ENCODE measurements around the gene REV1. TPM values are rescaled to one million over a fixed set of nuclear protein-coding genes. Genes with fewer than 3 reads are reported as not detected.

The REV1 gene
- total RNA-seq, 1 donor from 2014 or later, result 51.9 TPM

- Histone ChIP-seq H3F3A (ENCODE audit: low read depth) (peaks cover 15% of the 10 kb centered on the region), H4K20me1 (ENCODE audit: low read depth) (peaks cover 16% of the 10 kb centered on the region), H3K36me3 (peaks cover 23% of the 10 kb centered on the region), H3K27me3 (no peaks in the 10 kb centered on the region), H3K4me1 (no peaks in the 10 kb centered on the region), H3K27ac (no peak overlapping the region), H3K4me2 (no peak overlapping the region), H3K9me3 (ENCODE audit: low read depth) (no peaks in the 10 kb centered on the region), H3K79me2 (ENCODE audit: low read depth) (no peaks in the 10 kb centered on the region), H3K9ac (no peak overlapping the region), H2AFZ (replicated peaks) (no peak overlapping the region), H3K4me3 (no peak overlapping the region)
- TF ChIP-seq EZH2phosphoT487 (IDR thresholded peaks at IDR 0.05), result no peak
- no peak for TF ChIP-seq CTCF (IDR thresholded peaks at IDR 0.05)
- no peak for TF ChIP-seq EZH2 (IDR thresholded peaks at IDR 0.05)
- H3K36me3 Mint-ChIP-seq, result peaks cover 38% of the 10 kb centered on the region
- H3K27ac Mint-ChIP-seq, result no peak overlapping the region
- H3K27me3 Mint-ChIP-seq (ENCODE audit: insufficient read depth, low read depth), result peaks cover 2% of the 10 kb centered on the region
- H3K4me1 Mint-ChIP-seq, result peaks cover 15% of the 10 kb centered on the region
- no peak for DNase-seq (ENCODE audit: low spot score)
- no peaks in the 10 kb centered on the region for H3K9me3 Mint-ChIP-seq
- H3K4me3 Mint-ChIP-seq, result no peak overlapping the region
These were observed 90.8 kb downstream of the REV1 start for GRCh38 chr2:99399063-99399462.

GRCh38 chr2:99398303-99398702, 91.5 kb downstream of the REV1 start:
- Histone ChIP-seq H2AFZ (replicated peaks) (no peak overlapping the region), H3K4me2 (no peak overlapping the region), H3F3A (ENCODE audit: low read depth) (peaks cover 15% of the 10 kb centered on the region), H4K20me1 (ENCODE audit: low read depth) (peaks cover 8% of the 10 kb centered on the region), H3K27me3 (no peaks in the 10 kb centered on the region), H3K9ac (no peak overlapping the region), H3K4me1 (no peaks in the 10 kb centered on the region), H3K27ac (no peak overlapping the region), H3K9me3 (ENCODE audit: low read depth) (no peaks in the 10 kb centered on the region), H3K79me2 (ENCODE audit: low read depth) (no peaks in the 10 kb centered on the region), H3K4me3 (no peak overlapping the region), H3K36me3 (peaks cover 23% of the 10 kb centered on the region)
- H3K36me3 Mint-ChIP-seq, result peaks cover 37% of the 10 kb centered on the region
- no peak for DNase-seq (ENCODE audit: low spot score)
- no peaks in the 10 kb centered on the region for H3K9me3 Mint-ChIP-seq
- peaks cover 8% of the 10 kb centered on the region for H3K4me1 Mint-ChIP-seq
- no peak overlapping the region for H3K4me3 Mint-ChIP-seq
- TF ChIP-seq CTCF (IDR thresholded peaks at IDR 0.05) (no peak), EZH2phosphoT487 (IDR thresholded peaks at IDR 0.05) (no peak), EZH2 (IDR thresholded peaks at IDR 0.05) (no peak)
- H3K27me3 Mint-ChIP-seq (ENCODE audit: insufficient read depth, low read depth), result peaks cover 2% of the 10 kb centered on the region
- no peak overlapping the region for H3K27ac Mint-ChIP-seq

- no peaks in the 10 kb centered on the region for H3K9me3 Mint-ChIP-seq
- no peak overlapping the region for H3K9ac ChIP-seq
- H3K4me2 ChIP-seq, result no peak overlapping the region
- no peak for DNase-seq (ENCODE audit: low spot score)
- H3K27me3 Mint-ChIP-seq (ENCODE audit: insufficient read depth, low read depth), result no peaks in the 10 kb centered on the region
- TF ChIP-seq CTCF (IDR thresholded peaks at IDR 0.05) (no peak), EZH2phosphoT487 (IDR thresholded peaks at IDR 0.05) (no peak), EZH2 (IDR thresholded peaks at IDR 0.05) (no peak)
- no peaks in the 10 kb centered on the region for H3K4me1 ChIP-seq
- H4K20me1 ChIP-seq (ENCODE audit: low read depth), result no peaks in the 10 kb centered on the region
- no peak overlapping the region for H2AFZ ChIP-seq (replicated peaks)
- H3K27me3 ChIP-seq, result no peaks in the 10 kb centered on the region
- H3K79me2 ChIP-seq (ENCODE audit: low read depth), result no peaks in the 10 kb centered on the region
- no peak overlapping the region for H3K4me3 ChIP-seq
- peaks cover under 1% of the 10 kb centered on the region for H3K4me1 Mint-ChIP-seq
- no peaks in the 10 kb centered on the region for H3K9me3 ChIP-seq (ENCODE audit: low read depth)
- H3F3A ChIP-seq (ENCODE audit: low read depth), result peaks cover 7% of the 10 kb centered on the region
- no peak overlapping the region for H3K4me3 Mint-ChIP-seq
- no peak overlapping the region for H3K27ac Mint-ChIP-seq
- H3K36me3 ChIP-seq, result peaks cover 23% of the 10 kb centered on the region
- peaks cover 29% of the 10 kb centered on the region for H3K36me3 Mint-ChIP-seq
- no peak overlapping the region for H3K27ac ChIP-seq
These were observed 92.4 kb downstream of the REV1 start for GRCh38 chr2:99397266-99397920.
